ENCODE results near the gene IFIT2. TPM values are rescaled to one million over a fixed set of nuclear protein-coding genes. Genes with fewer than 3 reads are reported as not detected.
"Not testable (repeated sequence)": the region's sequence is repeated elsewhere in the genome, so short reads cannot be mapped to it uniquely, and the experiment has no call there.

IFIT2 gene
- total and polyA plus RNA-seq, 4 donors = 4.8 to 5.5 (median 5.2) TPM

- Histone ChIP-seq H3K27ac (ENCODE audit: low read depth in 1 of 2, low read length in 2 of 2) (peak overlapping the region in 1 of 2 donors; percentile 65), H3K9ac (ENCODE audit: low read depth in 1 of 2, low read length in 2 of 2) (no peak overlapping the region), H3K4me3 (ENCODE audit: low read depth in 1 of 3, low read length in 3 of 3) (no peak overlapping the region), H3K4me1 (ENCODE audit: control insufficient read depth in 4 of 4, insufficient read depth in 4 of 4, low read length in 3 of 4) (peaks cover 22 to 60% (median 45%) of the 10 kb centered on the region in 4 donors), H3K27me3 (ENCODE audit: control insufficient read depth in 4 of 4, insufficient read depth in 4 of 4, low read length in 3 of 4) (no peaks in the 10 kb centered on the region), H3K36me3 (ENCODE audit: control insufficient read depth in 4 of 4, insufficient read depth in 3 of 4, low read depth in 1 of 4, low read length in 3 of 4) (no peaks in the 10 kb centered on the region), H3K9me3 (ENCODE audit: control insufficient read depth in 4 of 4, low read length in 3 of 4) (no peaks in the 10 kb centered on the region)
- 69% methylated on average over 2 of the region's 2 CpGs for WGBS
- no peak for DNase-seq (ENCODE audit: low spot score)
- TF ChIP-seq JUND (IDR thresholded peaks at IDR 0.05) (no peak), NR2F2 (IDR thresholded peaks at IDR 0.05) (peak; percentile 38)
Observed at GRCh38 chr10:89348975-89349374, 47.1 kb downstream of the IFIT2 start.

GRCh38 chr10:89350631-89351315 is 48.9 kb downstream of the IFIT2 start:
- not testable (repeated sequence) for H3K4me3 ChIP-seq (ENCODE audit: low read depth in 1 of 3, low read length in 3 of 3); H3K36me3 ChIP-seq (ENCODE audit: control insufficient read depth in 4 of 4, insufficient read depth in 3 of 4, low read depth in 1 of 4, low read length in 3 of 4); H3K9me3 ChIP-seq (ENCODE audit: control insufficient read depth in 4 of 4, low read length in 3 of 4); H3K27me3 ChIP-seq (ENCODE audit: control insufficient read depth in 4 of 4, insufficient read depth in 4 of 4, low read length in 3 of 4)
- Histone ChIP-seq H3K9ac (ENCODE audit: low read depth in 1 of 2, low read length in 2 of 2) (peak overlapping the region in 1 of 2 donors; percentile 92), H3K4me1 (ENCODE audit: control insufficient read depth in 4 of 4, insufficient read depth in 4 of 4, low read length in 3 of 4) (peaks cover 22 to 58% (median 44%) of the 10 kb centered on the region in 4 donors), H3K27ac (ENCODE audit: low read depth in 1 of 2, low read length in 2 of 2) (peak overlapping the region; percentile 88 to 91)
- DNase-seq (ENCODE audit: low spot score) = peak; percentile 27
- TF ChIP-seq RXRA (IDR thresholded peaks at IDR 0.05) (peak in 1 of 2 donors; percentile 24), RAD21 (IDR thresholded peaks at IDR 0.05) (peak in 1 of 2 donors; percentile 4), JUND (IDR thresholded peaks at IDR 0.05) (peak in 1 of 2 donors; percentile 11), HNF4A (conservative IDR thresholded peaks at IDR 0.05) (peak in 1 of 2 donors; percentile 20), TAF1 (conservative IDR thresholded peaks at IDR 0.05) (peak; percentile 25), MAX (IDR thresholded peaks at IDR 0.05) (peak; percentile 31), REST (IDR thresholded peaks at IDR 0.05) (peak; percentile 20)
- 11% methylated on average over 7 of the region's 7 CpGs for WGBS

GRCh38 chr10:89351412-89351779 is 49.5 kb downstream of the IFIT2 start:
- Histone ChIP-seq H3K36me3 (ENCODE audit: control insufficient read depth in 4 of 4, insufficient read depth in 3 of 4, low read depth in 1 of 4, low read length in 3 of 4) (no peaks in the 10 kb centered on the region), H3K9me3 (ENCODE audit: control insufficient read depth in 4 of 4, low read length in 3 of 4) (no peaks in the 10 kb centered on the region), H3K4me1 (ENCODE audit: control insufficient read depth in 4 of 4, insufficient read depth in 4 of 4, low read length in 3 of 4) (peaks cover 22 to 52% (median 39%) of the 10 kb centered on the region in 4 donors), H3K27me3 (ENCODE audit: control insufficient read depth in 4 of 4, insufficient read depth in 4 of 4, low read length in 3 of 4) (no peaks in the 10 kb centered on the region), H3K9ac (ENCODE audit: low read depth in 1 of 2, low read length in 2 of 2) (peak overlapping the region in 1 of 2 donors; percentile 92), H3K27ac (ENCODE audit: low read depth in 1 of 2, low read length in 2 of 2) (peak overlapping the region; percentile 88 to 91), H3K4me3 (ENCODE audit: low read depth in 1 of 3, low read length in 3 of 3) (no peak overlapping the region)
- TF ChIP-seq ZBTB33 (IDR thresholded peaks at IDR 0.05) (no peak), FOXA2 (IDR thresholded peaks at IDR 0.05) (no peak), RXRA (IDR thresholded peaks at IDR 0.05) (no peak), NR2F2 (IDR thresholded peaks at IDR 0.05) (no peak), JUND (IDR thresholded peaks at IDR 0.05) (no peak), REST (IDR thresholded peaks at IDR 0.05) (no peak), SP1 (IDR thresholded peaks at IDR 0.05) (no peak), TAF1 (conservative IDR thresholded peaks at IDR 0.05) (no peak), HNF4G (IDR thresholded peaks at IDR 0.05) (no peak), RAD21 (IDR thresholded peaks at IDR 0.05) (no peak), FOXA1 (IDR thresholded peaks at IDR 0.05) (no peak), CTCF (IDR thresholded peaks at IDR 0.05; ENCODE audit: low read depth, low read length, missing input control) (no peak), YY1 (IDR thresholded peaks at IDR 0.05) (no peak), EGR1 (IDR thresholded peaks at IDR 0.05; ENCODE audit: low read depth in 2 of 2) (no peak)
- WGBS = 16% methylated on average over 1 of the region's 1 CpG
- DNase-seq (ENCODE audit: low spot score) = no peak

Measured in liver (tissue), 9 donors.